Gastroesophageal sphincter (tissue), 3 donors: Measurements from ENCODE around the gene BEND5.

Source experiments
- CTCF ChIP-seq, 4 experiments: fragments of 200-600 bp in 2 of 4; fragments of 450-650 bp in 2 of 4; sonication (generic) in 1 of 4; IDR thresholded peaks; one replicate each; pipeline ENCODE4 v1.5.1; 2017 to 2019; ENCODE audit warnings: antibody characterized with exemption in 4 of 4, mild to moderate bottlenecking in 2 of 4, moderate library complexity in 2 of 4
- EP300 ChIP-seq: sonication (generic); formaldehyde crosslinking; IDR thresholded peaks from one replicate; pipeline ENCODE4 v1.6.1; 2017; ENCODE audit warnings: antibody characterized with exemption, mild to moderate bottlenecking
- POLR2AphosphoS5 ChIP-seq: sonication (generic); formaldehyde crosslinking; IDR thresholded peaks from one replicate; pipeline ENCODE4 v1.6.1; 2017; ENCODE audit warnings: antibody characterized with exemption

DNA sequence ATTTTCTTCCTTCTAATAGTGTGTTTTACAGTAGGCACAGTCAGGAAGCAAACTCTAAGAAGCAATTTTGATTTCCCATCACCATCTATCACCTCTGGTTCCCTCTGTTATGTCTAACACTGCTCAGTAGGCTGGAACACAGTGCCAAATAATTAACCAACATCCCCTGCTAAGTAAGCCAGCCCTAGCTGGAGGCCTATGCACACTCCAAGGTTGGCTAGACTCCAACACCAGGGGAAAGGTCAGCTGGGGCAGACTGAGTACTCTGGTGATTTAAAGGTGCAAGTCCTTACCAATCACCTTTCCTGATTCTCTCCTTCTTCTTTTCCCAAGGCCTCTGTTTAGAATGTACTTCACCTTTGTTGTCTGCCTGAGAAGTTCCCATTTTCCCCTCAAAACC, 46.5 kb upstream of the BEND5 start:
- TF ChIP-seq EP300 (no peak), CTCF (IDR thresholded peaks at IDR 0.05) (no peak), POLR2AphosphoS5 (no peak)
